Bone marrow (tissue), 2 donors: ENCODE results near the gene GJB3.
A peak's percentile ranks its signal among the peaks of the same experiment; 100 is the strongest.
"Not testable (repeated sequence)": the region's sequence is repeated elsewhere in the genome, so short reads cannot be mapped to it uniquely, and the experiment has no call there.

Source experiments
- DNase-seq, 2 donors: peaks; one replicate each; lab custom pipeline; 2025; lab: John Stamatoyannopoulos, UW

GJB3 gene

GRCh38 chr1:34781071-34781843 is at the start of gene GJB3:
TSS of gene GJB3 (plus strand) at chr1:34781214. CDS start at chr1:34784763, 3,549 bp downstream.
- no peak for DNase-seq

- DNase-seq: not testable (repeated sequence)
These were observed 48.2 kb upstream of the GJB3 start for GRCh38 chr1:34732831-34733230.

- DNase-seq: no peak
These were observed 44.3 kb upstream of the GJB3 start for GRCh38 chr1:34736692-34737091.

DNA sequence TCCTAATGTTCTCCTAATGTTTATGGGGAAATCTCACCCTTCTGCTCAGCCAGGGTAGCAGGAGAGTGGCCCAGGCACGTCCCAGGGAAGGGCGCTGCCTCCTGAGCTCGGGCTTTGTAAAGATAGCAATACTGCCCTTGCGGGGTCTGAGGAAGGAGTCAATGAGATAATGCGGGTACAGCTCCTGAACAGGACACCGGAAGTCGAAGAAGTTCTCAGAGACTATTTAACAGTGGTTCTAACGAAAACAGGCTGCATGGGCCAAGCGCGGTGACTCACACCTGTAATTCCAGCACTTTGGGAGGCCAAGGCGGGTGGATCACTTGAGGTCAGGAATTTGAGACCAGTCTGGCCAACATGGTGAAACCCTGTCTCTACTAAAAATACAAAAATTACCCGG is 43.8 kb upstream of the GJB3 start:
- DNase-seq: not testable (repeated sequence)

DNA sequence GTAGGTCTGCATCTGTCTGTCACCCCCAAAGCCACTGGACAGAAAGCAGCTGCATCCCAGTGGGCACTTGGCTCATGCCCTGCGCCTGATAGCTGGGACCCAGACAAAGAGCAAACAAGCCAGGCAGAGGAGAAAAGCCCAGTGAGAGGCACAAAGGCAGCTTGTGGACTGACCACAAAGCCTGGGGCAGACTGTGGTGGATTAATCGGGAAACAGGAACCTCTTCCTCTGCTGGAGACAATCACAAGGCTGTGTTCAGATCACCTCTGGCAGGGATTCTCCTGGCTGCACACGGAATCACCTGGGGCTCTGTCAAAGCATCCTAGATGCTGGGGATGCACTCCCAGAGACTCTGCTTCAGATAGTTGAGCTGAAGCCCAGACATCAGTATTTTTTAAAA is 41.4 kb upstream of the GJB3 start:
- no peak for DNase-seq

- no peak for DNase-seq
These were observed 40.7 kb upstream of the GJB3 start for GRCh38 chr1:34740161-34740868.

DNA sequence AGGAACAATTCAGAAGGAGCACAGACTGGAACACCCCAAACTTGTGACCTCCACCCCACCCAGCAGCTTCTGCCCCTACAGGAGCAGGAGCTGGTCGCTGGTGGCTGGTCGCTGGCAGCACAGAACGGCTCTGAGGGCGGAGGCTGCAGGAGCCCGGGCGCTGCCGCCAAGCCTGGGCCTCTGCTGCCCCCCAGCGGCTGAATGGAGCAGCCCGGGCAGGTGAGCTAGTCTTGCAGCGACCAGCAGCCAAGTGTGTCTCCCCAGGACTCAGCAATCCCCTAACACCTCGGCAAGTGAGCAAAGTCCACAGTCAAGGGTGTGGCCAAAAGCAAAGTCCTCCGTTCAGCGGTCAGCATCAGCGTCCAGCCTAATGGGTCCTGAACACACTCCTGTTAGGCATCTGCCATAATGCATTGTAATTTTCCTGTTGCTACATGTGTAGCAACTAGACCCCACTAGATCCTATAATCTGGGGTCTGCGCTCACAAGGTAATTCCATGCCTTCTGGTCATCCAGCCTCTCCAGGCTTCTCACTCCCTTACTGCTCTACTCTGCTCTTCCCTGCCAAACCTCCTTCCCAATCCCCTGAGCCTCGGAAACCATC is 38.2 kb upstream of the GJB3 start:
- DNase-seq: peak; percentile 15 to 19

GRCh38 chr1:34743775-34744174 is 37.2 kb upstream of the GJB3 start:
- no peak for DNase-seq

- no peak for DNase-seq
These were observed 36.2 kb upstream of the GJB3 start for GRCh38 chr1:34744851-34745250.

- DNase-seq: no peak
These were observed 35.3 kb upstream of the GJB3 start for GRCh38 chr1:34745666-34746065.

GRCh38 chr1:34746101-34746500 is 34.9 kb upstream of the GJB3 start:
- no peak for DNase-seq

DNA sequence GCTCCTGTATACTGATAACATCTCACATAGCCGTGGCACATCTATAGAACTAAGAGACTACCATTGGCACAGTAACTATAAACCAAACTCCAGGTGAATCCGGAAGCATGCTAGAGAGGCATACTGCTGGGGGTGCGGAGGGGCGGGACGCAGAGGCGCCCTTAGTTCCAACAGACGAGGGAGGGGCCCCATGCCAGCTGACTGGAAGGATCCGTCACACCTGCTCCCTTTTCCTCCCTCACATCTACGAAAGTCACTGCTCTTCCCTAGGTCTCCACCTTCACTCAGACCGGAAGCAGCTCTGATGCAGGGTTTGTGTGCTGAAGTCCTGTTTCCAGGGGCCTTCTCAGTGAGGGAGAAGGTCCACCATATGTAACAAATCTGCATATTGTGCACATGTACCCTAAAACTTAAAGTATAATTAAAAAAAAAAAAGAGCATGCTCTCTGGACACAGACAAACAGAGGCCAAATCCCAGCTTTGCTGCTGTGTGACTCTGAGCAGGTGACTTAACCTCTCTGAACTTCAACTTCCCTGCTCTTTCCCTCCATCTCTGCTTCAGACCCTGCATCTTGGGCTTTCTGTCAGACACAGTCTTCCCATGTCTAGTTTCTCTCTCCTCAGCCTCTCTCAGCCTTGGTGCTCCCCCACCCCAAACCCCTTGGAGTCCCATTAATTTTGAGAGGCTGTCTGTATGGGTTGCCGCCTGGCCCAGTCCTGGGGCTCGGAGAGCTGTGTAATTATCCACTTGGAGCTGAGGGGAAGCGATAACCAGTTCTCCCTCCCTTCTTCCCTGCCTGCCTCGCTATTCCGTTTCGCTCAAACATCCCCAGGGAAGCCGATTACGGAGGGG is 34.0 kb upstream of the GJB3 start:
- DNase-seq: no peak

- DNase-seq: no peak
These were observed 33.4 kb upstream of the GJB3 start for GRCh38 chr1:34747638-34747941.

- DNase-seq: no peak
These were observed 31.0 kb upstream of the GJB3 start for GRCh38 chr1:34749992-34750391.

GRCh38 chr1:34750610-34751009 is 30.4 kb upstream of the GJB3 start:
- DNase-seq: no peak

- DNase-seq: no peak
These were observed 27.9 kb upstream of the GJB3 start for GRCh38 chr1:34753163-34753562.

GRCh38 chr1:34754964-34755637 is 25.9 kb upstream of the GJB3 start, which contains the start of gene GJB5:
TSS of gene GJB5 (plus strand) at chr1:34755047. CDS start at chr1:34757331, 2,284 bp downstream.
- no peak for DNase-seq

- no peak for DNase-seq
These were observed 25.1 kb upstream of the GJB3 start for GRCh38 chr1:34755961-34756360.

DNA sequence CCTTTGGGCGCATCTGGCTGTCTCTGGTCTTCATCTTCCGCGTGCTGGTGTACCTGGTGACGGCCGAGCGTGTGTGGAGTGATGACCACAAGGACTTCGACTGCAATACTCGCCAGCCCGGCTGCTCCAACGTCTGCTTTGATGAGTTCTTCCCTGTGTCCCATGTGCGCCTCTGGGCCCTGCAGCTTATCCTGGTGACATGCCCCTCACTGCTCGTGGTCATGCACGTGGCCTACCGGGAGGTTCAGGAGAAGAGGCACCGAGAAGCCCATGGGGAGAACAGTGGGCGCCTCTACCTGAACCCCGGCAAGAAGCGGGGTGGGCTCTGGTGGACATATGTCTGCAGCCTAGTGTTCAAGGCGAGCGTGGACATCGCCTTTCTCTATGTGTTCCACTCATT is 23.6 kb upstream of the GJB3 start:
- no peak for DNase-seq

DNA sequence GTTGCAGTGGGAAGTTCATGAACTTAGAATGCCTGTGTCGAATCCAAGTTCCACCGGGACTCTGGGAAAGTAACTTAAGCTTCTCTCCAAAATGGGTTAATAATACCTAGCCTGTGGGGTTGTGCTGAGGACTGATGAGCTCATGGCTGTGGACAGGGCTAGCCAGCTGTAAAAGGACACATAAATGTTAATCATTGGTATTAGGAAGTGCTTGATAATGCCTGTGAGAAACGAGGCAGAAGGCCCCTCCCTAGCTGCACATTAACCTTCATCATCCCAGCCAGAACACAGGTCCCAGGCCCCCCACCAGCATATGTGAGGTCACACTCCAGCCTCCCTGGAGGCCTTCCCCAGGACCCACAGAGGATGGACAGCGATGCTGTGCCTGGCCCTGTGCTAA is 22.3 kb upstream of the GJB3 start:
- DNase-seq: no peak

DNA sequence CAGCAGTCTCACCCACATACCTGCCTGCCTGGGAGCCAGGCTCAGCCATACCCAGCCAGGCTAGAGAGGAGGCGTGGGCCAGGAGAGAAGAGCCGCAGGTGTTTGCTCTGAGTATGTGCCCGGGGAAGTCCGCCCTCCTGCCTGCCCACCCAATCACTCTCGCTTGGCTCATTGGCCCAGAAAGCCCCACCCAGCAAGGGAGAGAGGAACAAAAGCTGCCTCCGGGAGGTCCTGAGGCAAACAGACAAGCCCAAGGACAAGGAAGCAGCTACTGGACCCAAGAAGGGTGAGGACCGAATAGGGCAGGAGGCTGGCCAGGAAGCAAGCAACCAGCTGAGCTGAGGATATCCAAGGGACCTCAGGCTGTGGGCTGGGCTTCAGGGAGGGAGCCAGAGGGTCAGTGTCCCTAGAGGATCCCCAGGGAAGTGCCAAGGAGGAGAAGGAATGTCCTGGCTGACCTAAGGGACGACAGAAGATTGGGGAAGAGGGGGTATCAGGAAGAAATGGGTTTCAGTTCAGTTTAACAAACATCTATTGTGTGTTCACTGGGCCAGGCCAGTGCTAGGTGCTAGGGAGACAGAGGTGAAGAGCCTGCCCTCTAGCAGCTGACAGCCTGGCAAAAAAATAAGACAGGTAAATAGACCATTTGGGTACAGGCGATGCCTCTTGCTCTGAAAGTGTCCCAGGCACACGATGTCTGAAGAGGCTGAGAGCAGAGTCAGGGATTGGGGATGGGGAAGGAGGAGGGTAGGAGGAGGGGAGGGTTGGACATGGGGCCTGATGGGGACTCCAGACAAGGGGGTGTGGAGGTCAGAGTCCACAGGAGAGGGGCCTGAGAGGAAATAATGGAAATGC is 21.3 kb upstream of the GJB3 start, which contains the start of gene GJB4:
TSS of gene GJB4 (plus strand) at position 238 of the 855 bp plus-strand sequence. CDS start 1,515 bp downstream, outside the sequence.
- DNase-seq: no peak
